GM12878 (cell line): ENCODE results near the gene WSCD2. TPM values are rescaled to one million over a fixed set of nuclear protein-coding genes. Genes with fewer than 3 reads are reported as not detected.

ENCODE experiments used
- ATAC-seq: fragments of 200-7000 bp; cut with Tn5 transposase; 3 replicates; pipeline ENCODE4 v1.9.1; 2020; ENCODE audit warnings: mild to moderate bottlenecking, moderate library complexity
- BruUV-seq: library from RNA; stranded (reverse); fragments of 400-500 nt; replicated peaks from 2 replicates; lab custom pipeline; 2021; lab: Mats Ljungman, UMichigan
- CTCF ChIA-PET: fragments of 300-600 bp; sonication (Branson Sonifier 250); formaldehyde crosslinking; extraction: SDS; loops from one replicate; lab custom pipeline; 2021; ENCODE audit warnings: inconsistent platforms; lab: Yijun Ruan, JAX
- POLR2A ChIA-PET: fragments of 350-600 bp; formaldehyde crosslinking; extraction: SDS; loops from one replicate; lab custom pipeline; 2021; ENCODE audit warnings: inconsistent platforms; lab: Charles Lee
- RAD21 ChIA-PET: fragments of 300-600 bp; sonication (Branson Sonifier 250); formaldehyde crosslinking; loops from one replicate; lab custom pipeline; 2023; ENCODE audit warnings: antibody characterized with exemption; ENCODE audit not compliant: unreplicated experiment; lab: Charles Lee
- SMC1A ChIA-PET: fragments of 300-600 bp; sonication (Branson Sonifier 250); formaldehyde crosslinking; loops from one replicate; lab custom pipeline; 2023; ENCODE audit not compliant: unreplicated experiment, uncharacterized antibody; lab: Charles Lee
- DNase-seq: peaks from one replicate; pipeline ENCODE4 v3.0.0-alpha.2; 2011; ENCODE audit warnings: low read depth, low spot score
- FAIRE-seq: peaks from 3 replicates; lab custom pipeline; 2011; peaks lifted over from hg19 to GRCh38; lab: Jason Lieb, UNC
- H2AFZ ChIP-seq: 2 replicates; pipeline ENCODE4 v1.6.0; 2011; ENCODE audit warnings: low read depth, low read length, control low read depth; ENCODE audit not compliant: control insufficient read depth
- H3K27ac ChIP-seq: 2 replicates; pipeline ENCODE4 v1.5.1; 2011; ENCODE audit warnings: control low read depth; ENCODE audit not compliant: control insufficient read depth, insufficient read depth
- H3K27me3 ChIP-seq, 2 experiments: replicated peaks in 1 of 2; 2 replicates each; pipeline versions ENCODE4 v1.6.0 to v1.6.1; 2011; ENCODE audit warnings: low read length in 1 of 2; ENCODE audit not compliant: control insufficient read depth in 2 of 2, insufficient read depth in 2 of 2
- H3K36me3 ChIP-seq, 2 experiments: 2 replicates each; pipeline ENCODE4 v1.5.1; 2011; ENCODE audit warnings: low read length in 1 of 2; ENCODE audit not compliant: control insufficient read depth in 2 of 2, insufficient read depth in 2 of 2
- H3K4me1 ChIP-seq: 2 replicates; pipeline ENCODE4 v1.6.1; 2011; ENCODE audit warnings: mild to moderate bottlenecking, low read length, moderate library complexity, mixed read lengths; ENCODE audit not compliant: control insufficient read depth, insufficient read depth
- H3K4me2 ChIP-seq: 2 replicates; pipeline ENCODE4 v1.6.0; 2011; ENCODE audit warnings: control low read depth; ENCODE audit not compliant: control insufficient read depth, insufficient read depth
- H3K4me3 ChIP-seq: fragments of 200-600 bp; sonication (generic); 2 replicates; pipeline ENCODE4 v1.5.1; 2016
- H3K79me2 ChIP-seq: 2 replicates; pipeline ENCODE4 v1.6.0; 2011; ENCODE audit warnings: low read length; ENCODE audit not compliant: control insufficient read depth, insufficient read depth
- H3K9ac ChIP-seq: 2 replicates; pipeline ENCODE4 v1.8.0; 2011; ENCODE audit warnings: low read length, control low read depth, mixed read lengths; ENCODE audit not compliant: control insufficient read depth, insufficient read depth
- H3K9me3 ChIP-seq: replicated peaks from 3 replicates; pipeline ENCODE4 v1.5.1; 2011; ENCODE audit warnings: mild to moderate bottlenecking, low read length; ENCODE audit not compliant: control insufficient read depth, insufficient read depth
- H4K20me1 ChIP-seq: 2 replicates; pipeline ENCODE4 v1.6.0; 2011; ENCODE audit not compliant: control insufficient read depth, insufficient read depth
- JUNB ChIP-seq: IDR thresholded peaks from 2 replicates; pipeline ENCODE4 v1.6.1; 2016; ENCODE audit warnings: antibody characterized with exemption, mild to moderate bottlenecking
- KLF5 ChIP-seq: fragments of 450-650 bp; IDR thresholded peaks from 2 replicates; pipeline ENCODE4 v1.6.1; 2014; ENCODE audit warnings: mild to moderate bottlenecking; ENCODE audit not compliant: partially characterized antibody
- MTA2 ChIP-seq: fragments of 450-650 bp; IDR thresholded peaks from 2 replicates; pipeline ENCODE4 v1.6.1; 2016; ENCODE audit warnings: low read depth, mild to moderate bottlenecking, moderate library complexity
- MYC ChIP-seq: IDR thresholded peaks from 2 replicates; pipeline ENCODE4 v1.6.1; 2011; ENCODE audit warnings: mild to moderate bottlenecking, low read length, moderate library complexity, inconsistent platforms; ENCODE audit not compliant: insufficient read depth, insufficient replicate concordance, insufficient read length, severe bottlenecking
- SPI1 ChIP-seq: IDR thresholded peaks from 2 replicates; pipeline ENCODE4 v1.6.1; 2011; ENCODE audit warnings: low read depth, mild to moderate bottlenecking, low read length, moderate library complexity, borderline replicate concordance; ENCODE audit not compliant: insufficient read depth
- SUZ12 ChIP-seq: fragments of 200-600 bp; sonication (generic); IDR thresholded peaks from one replicate; pipeline ENCODE4 v1.6.1; 2018; ENCODE audit warnings: antibody characterized with exemption, mild to moderate bottlenecking; ENCODE audit not compliant: unreplicated experiment
- TARDBP ChIP-seq: IDR thresholded peaks from 2 replicates; pipeline ENCODE4 v1.6.1; 2016; ENCODE audit warnings: borderline replicate concordance
- ZSCAN29 ChIP-seq: fragments of 450-650 bp; IDR thresholded peaks from 2 replicates; pipeline ENCODE4 v1.6.1; 2017; ENCODE audit warnings: mild to moderate bottlenecking, moderate library complexity
- whole genome bisulfite sequencing: methylation state at CpG from one replicate; pipeline ENCODE4 v1.1.6; 2016; ENCODE audit warnings: low lambda C conversion rate; ENCODE audit not compliant: insufficient replicate concordance, insufficient coverage; ENCODE audit errors: missing lambda C conversion rate; 5-methylcytosine and 5-hydroxymethylcytosine counted together
- in situ Hi-C: fragments of 300-500 bp; cut with MboI; formaldehyde crosslinking; loops from 9 replicates; pipeline ENCODE4 v1.14.3; 2018; ENCODE audit warnings: mixed read lengths
- intact Hi-C: fragments of 100-400 bp; cut with micrococcal nuclease; formaldehyde crosslinking; loops from one replicate; pipeline ENCODE4 v1.14.2; 2022; ENCODE audit not compliant: unreplicated experiment
- polyA plus RNA-seq, 11 experiments: library from polyadenylated mRNA; depleted of rRNA in 4 of 11; unstranded in 6 of 11; stranded (reverse) in 5 of 11; fragments of >200 nt; fragmentation: Nextera tagmentation in 4 of 11; fragmentation: Illumina TruSeq in 1 of 11; extraction: Ambion mirVana in 4 of 11; extraction: Trizol in 1 of 11; gene quantifications; 1 replicate in 1 of 11; 2 replicates in 10 of 11; pipeline versions ENCODE4 v1.2.1 to v1.2.3, GENCODE V29; 2011 to 2016; ENCODE audit warnings: inconsistent platforms in 2 of 11, missing spikeins in 2 of 11, low read depth in 1 of 11
- total RNA-seq, 4 experiments: library from RNA; depleted of rRNA in 3 of 4; stranded (reverse); fragments of >200 nt in 3 of 4; fragmentation: Illumina TruSeq in 1 of 4; extraction: Trizol in 1 of 4; gene quantifications; 2 replicates each; pipeline versions ENCODE4 v1.2.1 to v1.2.3, GENCODE V29; 2013 to 2021
- TF ChIP-seq, protein P1 (sequence below): fragments of 450-650 bp; formaldehyde crosslinking; IDR thresholded peaks from 2 replicates; pipeline ENCODE4 v1.4.0; 2022; ENCODE audit warnings: mild to moderate bottlenecking, moderate library complexity

The WSCD2 gene
- total and polyA plus RNA-seq, 10 of the 15 experiments (the other 5 are each of a cell fraction or from before 2014, with no cell fraction given), result 0.41 TPM; not detected in 9

DNA sequence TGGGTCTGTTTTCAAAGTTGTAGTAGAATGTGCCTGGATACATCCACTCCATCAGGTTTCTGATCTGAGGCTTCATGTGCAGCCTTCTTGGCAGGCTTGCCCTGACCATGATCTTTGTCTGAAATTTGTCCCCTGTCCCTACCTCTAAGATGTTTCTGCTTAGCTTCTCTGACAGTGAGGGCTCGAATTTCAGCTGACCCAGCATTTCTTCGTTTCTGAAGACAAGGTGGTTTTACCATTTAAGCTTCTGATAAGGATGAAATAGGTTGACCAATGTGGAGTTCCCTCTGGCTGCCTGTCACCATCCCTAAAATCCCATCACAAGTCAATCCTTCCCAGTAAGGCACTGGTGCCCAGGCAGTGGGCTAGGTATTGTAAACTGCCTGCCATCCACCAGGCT, 153.1 kb downstream of the WSCD2 start:
- BruUV-seq, result no TSS peak
- ChIA-PET SMC1A (no interaction called here), CTCF (no interaction called here), POLR2A (no interaction called here), RAD21 (no interaction called here)
- Histone ChIP-seq H3K9ac (no peak overlapping the region), H3K79me2 (no peaks in the 10 kb centered on the region), H3K27ac (no peak overlapping the region), H3K4me1 (no peaks in the 10 kb centered on the region), H3K4me3 (no peak overlapping the region), H4K20me1 (no peaks in the 10 kb centered on the region), H3K9me3 (no peaks in the 10 kb centered on the region), H3K27me3 (no peaks in the 10 kb centered on the region), H2AFZ (no peak overlapping the region), H3K36me3 (no peaks in the 10 kb centered on the region), H3K4me2 (no peak overlapping the region)
- FAIRE-seq (no peak), DNase-seq (no peak), ATAC-seq (no peak)
- in situ Hi-C loops (no loop called here), intact Hi-C loops (no loop called here)
- WGBS, result 4% methylated on average over 2 of the region's 2 CpGs
- TF ChIP-seq TARDBP, result no peak
- TF ChIP-seq SUZ12, result no peak
- TF ChIP-seq, protein P1, sequence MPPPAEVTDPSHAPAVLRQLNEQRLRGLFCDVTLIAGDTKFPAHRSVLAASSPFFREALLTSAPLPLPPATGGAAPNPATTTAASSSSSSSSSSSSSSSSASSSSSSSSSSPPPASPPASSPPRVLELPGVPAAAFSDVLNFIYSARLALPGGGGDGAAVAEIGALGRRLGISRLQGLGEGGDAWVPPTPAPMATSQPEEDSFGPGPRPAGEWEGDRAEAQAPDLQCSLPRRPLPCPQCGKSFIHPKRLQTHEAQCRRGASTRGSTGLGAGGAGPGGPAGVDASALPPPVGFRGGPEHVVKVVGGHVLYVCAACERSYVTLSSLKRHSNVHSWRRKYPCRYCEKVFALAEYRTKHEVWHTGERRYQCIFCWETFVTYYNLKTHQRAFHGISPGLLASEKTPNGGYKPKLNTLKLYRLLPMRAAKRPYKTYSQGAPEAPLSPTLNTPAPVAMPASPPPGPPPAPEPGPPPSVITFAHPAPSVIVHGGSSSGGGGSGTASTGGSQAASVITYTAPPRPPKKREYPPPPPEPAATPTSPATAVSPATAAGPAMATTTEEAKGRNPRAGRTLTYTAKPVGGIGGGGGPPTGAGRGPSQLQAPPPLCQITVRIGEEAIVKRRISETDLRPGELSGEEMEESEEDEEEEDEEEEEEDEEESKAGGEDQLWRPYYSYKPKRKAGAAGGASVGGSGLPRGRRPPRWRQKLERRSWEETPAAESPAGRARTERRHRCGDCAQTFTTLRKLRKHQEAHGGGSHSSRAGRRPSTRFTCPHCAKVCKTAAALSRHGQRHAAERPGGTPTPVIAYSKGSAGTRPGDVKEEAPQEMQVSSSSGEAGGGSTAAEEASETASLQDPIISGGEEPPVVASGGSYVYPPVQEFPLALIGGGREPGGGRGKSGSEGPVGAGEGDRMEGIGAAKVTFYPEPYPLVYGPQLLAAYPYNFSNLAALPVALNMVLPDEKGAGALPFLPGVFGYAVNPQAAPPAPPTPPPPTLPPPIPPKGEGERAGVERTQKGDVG, result no peak
- no peak for TF ChIP-seq ZSCAN29
- no peak for TF ChIP-seq KLF5
- no peak for TF ChIP-seq MYC
- TF ChIP-seq MTA2, result no peak
- TF ChIP-seq JUNB, result no peak
- TF ChIP-seq SPI1, result no peak
